ENCODE measurements around the gene SAP25. TPM values are rescaled to one million over a fixed set of nuclear protein-coding genes. Genes with fewer than 3 reads are reported as not detected.

SAP25 gene
- total RNA-seq: 10 to 100 TPM in 2 of 7 donors, 1 to 10 TPM in 5; 3.2 to 10.1 (median 7.2) TPM
- polyA plus RNA-seq: 1 to 10 TPM in 1 of 2 donors, not detected in 1; 4.0 TPM
- long read RNA-seq, donor 1, partial matches to known transcripts: 0 of 1 reads
- long read RNA-seq, donor 1, other reads (novel, unspliced or antisense): 0 of 1 reads
- long read RNA-seq, donor 2, transcript SAP25-204 (6 exons, 1,031 nt): major isoform, 40 of 47 reads
- long read RNA-seq, donor 2, partial matches to known transcripts: 0 of 47 reads
- long read RNA-seq, donor 2, other reads (novel, unspliced or antisense): 0 of 47 reads
- long read RNA-seq, donor 3, transcript SAP25-203 (5 exons, 987 nt): major isoform, 6 of 9 reads
- long read RNA-seq, donor 3, partial matches to known transcripts: 0 of 9 reads
- long read RNA-seq, donor 3, other reads (novel, unspliced or antisense): 1 of 9 reads

- TF ChIP-seq CTCF (IDR thresholded peaks at IDR 0.05) (no peak), EP300 (IDR thresholded peaks at IDR 0.05) (no peak), POLR2A (IDR thresholded peaks at IDR 0.05) (no peak)
- Histone ChIP-seq H3K27ac (no peak within 1 kb of the TSS), H3K4me1 (ENCODE audit: insufficient read depth) (no peaks in the 10 kb centered on the region), H3K9me3 (no peaks in the 10 kb centered on the region), H3K36me3 (no peaks in the 10 kb centered on the region), H3K27me3 (no peaks in the 10 kb centered on the region), H3K4me3 (no peak within 1 kb of the TSS)
- 86 to 88% (median 86%) methylated on average over 70 of the region's 70 CpGs for WGBS, 3 donors
- intact Hi-C loops (cut with DNase I): loop anchor here in 1 of 4 donors (5.0 kb wide), 1 partner anchor 113 kb away; no protein-coding TSS in a partner anchor
- DNase-seq: peak in 1 of 5 donors; percentile 19
Measured at GRCh38 chr7:100573691-100574361, at the start of gene SAP25. Gene SAP25 (minus strand): TSS chr7:100573900. CDS start chr7:100573742, 158 bp downstream.

GRCh38 chr7:100621554-100621953 lies 47.9 kb upstream of the SAP25 start:
- intact Hi-C loops (cut with DNase I): no loop called here
- TF ChIP-seq CTCF (IDR thresholded peaks at IDR 0.05) (no peak), EP300 (IDR thresholded peaks at IDR 0.05) (no peak), POLR2A (IDR thresholded peaks at IDR 0.05) (no peak)
- Histone ChIP-seq H3K27ac (no peak overlapping the region), H3K27me3 (no peaks in the 10 kb centered on the region), H3K9me3 (no peaks in the 10 kb centered on the region), H3K4me1 (ENCODE audit: insufficient read depth) (no peaks in the 10 kb centered on the region), H3K36me3 (no peaks in the 10 kb centered on the region), H3K4me3 (no peak overlapping the region)
- 63 to 71% (median 70%) methylated on average over 8 of the region's 8 CpGs for WGBS, 3 donors
- DNase-seq: no peak

- H3K4me1 ChIP-seq (ENCODE audit: insufficient read depth): no peaks in the 10 kb centered on the region
- intact Hi-C loops (cut with DNase I): no loop called here
- TF ChIP-seq CTCF (IDR thresholded peaks at IDR 0.05) (no peak), POLR2A (IDR thresholded peaks at IDR 0.05) (no peak), EP300 (IDR thresholded peaks at IDR 0.05) (no peak)
Measured at GRCh38 chr7:100620804-100621203, 47.1 kb upstream of the SAP25 start.

GRCh38 chr7:100620239-100620638 lies 46.5 kb upstream of the SAP25 start:
- Histone ChIP-seq H3K4me1 (ENCODE audit: insufficient read depth) (no peaks in the 10 kb centered on the region), H3K4me3 (no peak overlapping the region), H3K36me3 (no peaks in the 10 kb centered on the region), H3K27me3 (no peaks in the 10 kb centered on the region), H3K9me3 (no peaks in the 10 kb centered on the region), H3K27ac (no peak overlapping the region)
- intact Hi-C loops (cut with DNase I): no loop called here
- no peak for DNase-seq
- WGBS, 3 donors: 88 to 95% (median 94%) methylated on average over 6 of the region's 6 CpGs
- TF ChIP-seq POLR2A (IDR thresholded peaks at IDR 0.05) (no peak), CTCF (IDR thresholded peaks at IDR 0.05) (no peak), EP300 (IDR thresholded peaks at IDR 0.05) (no peak)

More at GRCh38 chr7:100620804-100621203, 47.1 kb upstream of the SAP25 start:
- no peaks in the 10 kb centered on the region for H3K27me3 ChIP-seq
- no peak for DNase-seq
- no peak overlapping the region for H3K4me3 ChIP-seq
- WGBS, 3 donors: 91 to 94% (median 92%) methylated on average over 23 of the region's 23 CpGs
- H3K36me3 ChIP-seq: no peaks in the 10 kb centered on the region
- no peak overlapping the region for H3K27ac ChIP-seq
- H3K9me3 ChIP-seq: no peaks in the 10 kb centered on the region
